Endothelial cell of umbilical vein (primary cell): ENCODE data around the gene CC2D1A. TPM values are rescaled to one million over a fixed set of nuclear protein-coding genes. Genes with fewer than 3 reads are reported as not detected.
"Not testable (repeated sequence)": the region's sequence is repeated elsewhere in the genome, so short reads cannot be mapped to it uniquely, and the experiment has no call there.

Source experiments
- BruUV-seq: library from RNA; stranded (reverse); fragments of 400-500 nt; replicated peaks from 2 replicates; lab custom pipeline; 2021; lab: Mats Ljungman, UMichigan
- CTCF ChIA-PET: fragments of 300-600, 350-600 bp; sonication (Branson Sonifier 250); formaldehyde crosslinking; loops from one replicate; lab custom pipeline; 2021; ENCODE audit warnings: antibody characterized with exemption, inconsistent platforms; lab: Charles Lee
- POLR2A ChIA-PET: fragments of 300-600, 350-600 bp; sonication (Branson Sonifier 250); formaldehyde crosslinking; loops from one replicate; lab custom pipeline; 2021; ENCODE audit warnings: antibody characterized with exemption, inconsistent platforms; lab: Charles Lee
- DNase-seq: peaks from one replicate; pipeline ENCODE4 v3.0.0-alpha.2; 2011; ENCODE audit warnings: low read depth, low spot score
- FAIRE-seq: peaks from 2 replicates; lab custom pipeline; 2011; peaks lifted over from hg19 to GRCh38; lab: Jason Lieb, UNC
- H2AFZ ChIP-seq: 2 replicates; pipeline ENCODE4 v1.6.0; 2012; ENCODE audit warnings: low read depth, low read length, control low read depth, inconsistent platforms
- H3K27ac ChIP-seq: 2 replicates; pipeline ENCODE4 v1.5.1; 2011; ENCODE audit warnings: low read depth, mild to moderate bottlenecking, control low read depth, low read length, moderate library complexity; ENCODE audit not compliant: insufficient read depth
- H3K27me3 ChIP-seq, 2 experiments: 2 replicates each; pipeline versions ENCODE4 v1.6.0 to v1.6.1; 2011; ENCODE audit warnings: low read length in 2 of 2, mixed read lengths in 1 of 2; ENCODE audit not compliant: control insufficient read depth in 2 of 2, insufficient read depth in 2 of 2
- H3K36me3 ChIP-seq, 2 experiments: 2 replicates in 1 of 2; 3 replicates in 1 of 2; pipeline ENCODE4 v1.5.1; 2011; ENCODE audit warnings: low read length in 2 of 2, mild to moderate bottlenecking in 1 of 2, moderate library complexity in 1 of 2; ENCODE audit not compliant: control insufficient read depth in 2 of 2, insufficient read depth in 2 of 2; ENCODE audit errors: extremely low read depth in 1 of 2
- H3K4me1 ChIP-seq: 3 replicates; pipeline ENCODE4 v1.5.1; 2011; ENCODE audit warnings: mild to moderate bottlenecking, low read length; ENCODE audit not compliant: control insufficient read depth, insufficient read depth; ENCODE audit errors: extremely low read depth
- H3K4me2 ChIP-seq: 2 replicates; pipeline ENCODE4 v1.6.1; 2011; ENCODE audit warnings: low read length, control low read depth, mixed read lengths; ENCODE audit not compliant: insufficient read depth
- H3K4me3 ChIP-seq, 3 experiments: fragments of 200-600 bp in 1 of 3; sonication (generic), shearing (Covaris generic) in 1 of 3; replicated peaks in 1 of 3; 2 replicates each; pipeline ENCODE4 v1.5.1; 2011 to 2016; ENCODE audit warnings: control low read depth in 3 of 3, low read length in 3 of 3, mild to moderate bottlenecking in 2 of 3, inconsistent platforms in 1 of 3, low read depth in 1 of 3, moderate library complexity in 1 of 3; ENCODE audit not compliant: insufficient read depth in 1 of 3
- H3K79me2 ChIP-seq: 2 replicates; pipeline ENCODE4 v1.6.0; 2012; ENCODE audit warnings: low read length, inconsistent platforms; ENCODE audit not compliant: control insufficient read depth, insufficient read depth
- H3K9ac ChIP-seq: replicated peaks from 2 replicates; pipeline ENCODE3; 2011; ENCODE audit warnings: low read length, control low read depth; ENCODE audit not compliant: insufficient read depth; ENCODE audit errors: extremely low read depth
- H3K9me1 ChIP-seq: replicated peaks from 3 replicates; pipeline ENCODE4 v1.6.0; 2011; ENCODE audit warnings: mild to moderate bottlenecking, low read length; ENCODE audit not compliant: control insufficient read depth, insufficient read depth; ENCODE audit errors: extremely low read depth
- H3K9me3 ChIP-seq: replicated peaks from 2 replicates; pipeline ENCODE4 v1.5.1; 2012; ENCODE audit warnings: low read length, inconsistent platforms; ENCODE audit not compliant: control insufficient read depth, insufficient read depth
- H4K20me1 ChIP-seq: replicated peaks from 2 replicates; pipeline ENCODE3; 2011; ENCODE audit warnings: mild to moderate bottlenecking, low read length; ENCODE audit not compliant: control insufficient read depth, insufficient read depth; ENCODE audit errors: extremely low read depth
- EZH2 ChIP-seq: IDR thresholded peaks from 2 replicates; pipeline ENCODE4 v1.6.1; 2012; ENCODE audit warnings: borderline replicate concordance, low read depth, mild to moderate bottlenecking, moderate library complexity, low read length, inconsistent platforms; ENCODE audit not compliant: severe bottlenecking
- JUN ChIP-seq: IDR thresholded peaks from 2 replicates; pipeline ENCODE4 v1.6.1; 2011; ENCODE audit warnings: borderline replicate concordance, low read depth; ENCODE audit not compliant: insufficient read length, insufficient read depth
- dilution Hi-C: fragments of 300-500 bp; cut with MboI; formaldehyde crosslinking; loops from one replicate; pipeline ENCODE4 v1.15.0; 2019; ENCODE audit warnings: low sequenced_read_pairs; ENCODE audit not compliant: extremely low pct_ligation_motif_present
- intact Hi-C: fragments of 100-400 bp; cut with micrococcal nuclease; formaldehyde crosslinking; loops from one replicate; pipeline ENCODE4 v1.10.0; 2022
- polyA plus RNA-seq, 4 experiments: library from polyadenylated mRNA; depleted of rRNA in 3 of 4; stranded (reverse) in 3 of 4; unstranded in 1 of 4; fragments of >200 nt; gene quantifications; 2 replicates each; pipeline versions ENCODE4 v1.2.1 to v1.2.3, GENCODE V29; 2011 to 2012; ENCODE audit warnings: missing spikeins in 1 of 4
- total RNA-seq: library from RNA; stranded (reverse); gene quantifications from 2 replicates; pipeline ENCODE4 v1.2.3, GENCODE V29; 2021

Gene CC2D1A
- total and polyA plus RNA-seq, 2 donors (not counting 3 experiments of a cell fraction or from before 2014, with no cell fraction given) = 13.6 to 33.7 TPM

GRCh38 chr19:13966684-13967128, 60.7 kb downstream of the CC2D1A start:
- BruUV-seq = no TSS peak
- Histone ChIP-seq H3K9ac (no peak overlapping the region), H3K27ac (no peak overlapping the region), H4K20me1 (no peaks in the 10 kb centered on the region), H3K9me1 (no peaks in the 10 kb centered on the region), H3K4me3 (no peak overlapping the region), H3K79me2 (no peaks in the 10 kb centered on the region), H3K4me2 (no peak overlapping the region), H2AFZ (no peak overlapping the region), H3K9me3 (no peaks in the 10 kb centered on the region), H3K36me3 (peaks cover 0 to 27% of the 10 kb centered on the region in 2 experiments), H3K27me3 (no peaks in the 10 kb centered on the region), H3K4me1 (no peaks in the 10 kb centered on the region)
- DNase-seq (no peak), FAIRE-seq (no peak)
- ChIA-PET CTCF (no interaction called here), POLR2A (no interaction called here)
- TF ChIP-seq EZH2 (no peak), JUN (no peak)
- intact Hi-C loops = no loop called here
- dilution Hi-C loops = no loop called here

- H3K9ac ChIP-seq, H2AFZ ChIP-seq, H3K4me3 ChIP-seq, H4K20me1 ChIP-seq, dilution Hi-C loops, intact Hi-C loops, H3K27ac ChIP-seq, H3K4me2 ChIP-seq, H3K9me1 ChIP-seq, H3K79me2 ChIP-seq, H3K27me3 ChIP-seq, DNase-seq, BruUV-seq, CTCF ChIA-PET, FAIRE-seq, H3K9me3 ChIP-seq, POLR2A ChIA-PET, H3K4me1 ChIP-seq: not testable (repeated sequence)
- H3K36me3 ChIP-seq = peaks cover 0 to 27% of the 10 kb centered on the region in 2 experiments
Measured at GRCh38 chr19:13967206-13967605, 61.2 kb downstream of the CC2D1A start.
